IMR-90 (cell line): ENCODE measurements around the gene MIEF2.

ENCODE experiments used
- MAZ ChIP-seq: IDR thresholded peaks from 2 replicates; pipeline ENCODE4 v1.6.1; 2012; ENCODE audit warnings: low read depth, mild to moderate bottlenecking, low read length, improper control_type of control experiment, moderate library complexity, borderline replicate concordance
- MXI1 ChIP-seq: IDR thresholded peaks from 2 replicates; pipeline ENCODE4 v1.6.1; 2012; ENCODE audit warnings: low read depth, mild to moderate bottlenecking, low read length, moderate library complexity, borderline replicate concordance
- POLR2A ChIP-seq: IDR thresholded peaks from 2 replicates; pipeline ENCODE4 v1.6.1; 2012; ENCODE audit warnings: mild to moderate bottlenecking, low read depth, low read length
- SMC3 ChIP-seq: fragments of 150-350 bp; IDR thresholded peaks from 2 replicates; pipeline ENCODE4 v1.6.1; 2016; ENCODE audit warnings: low read depth, mild to moderate bottlenecking, antibody characterized with exemption, low read length, moderate library complexity
- TF ChIP-seq, protein P1 (sequence below): conservative IDR thresholded peaks from 2 replicates; pipeline ENCODE4 v1.5.1; 2012; ENCODE audit warnings: mild to moderate bottlenecking, low read depth, low read length, improper control_type of control experiment
- TF ChIP-seq, protein P2 (sequence below): fragments of 150-350 bp; IDR thresholded peaks from 2 replicates; pipeline ENCODE4 v1.6.1; 2016; ENCODE audit warnings: low read depth, mild to moderate bottlenecking, low read length, moderate library complexity, borderline replicate concordance

DNA sequence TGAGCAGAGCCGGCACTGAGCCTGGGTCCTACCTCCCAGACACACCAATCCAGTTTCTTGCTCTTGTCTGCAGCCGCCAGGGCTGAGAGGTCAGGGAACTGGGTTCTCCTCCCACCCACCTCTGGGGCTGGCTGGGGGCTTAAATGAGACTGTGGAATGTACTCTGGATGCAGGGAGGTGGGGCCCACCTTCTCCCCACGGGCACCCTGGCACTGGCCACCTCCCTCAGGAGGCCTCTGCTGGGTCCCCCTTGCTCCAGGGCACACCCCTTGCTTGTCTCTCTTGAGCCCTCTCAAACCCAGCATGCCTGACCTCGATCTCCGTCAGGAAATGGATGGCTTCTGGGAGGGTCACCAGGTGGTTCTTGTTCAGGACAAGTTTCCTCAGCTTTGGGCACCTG, 8.3 kb upstream of the MIEF2 start:
- TF ChIP-seq, protein P1, sequence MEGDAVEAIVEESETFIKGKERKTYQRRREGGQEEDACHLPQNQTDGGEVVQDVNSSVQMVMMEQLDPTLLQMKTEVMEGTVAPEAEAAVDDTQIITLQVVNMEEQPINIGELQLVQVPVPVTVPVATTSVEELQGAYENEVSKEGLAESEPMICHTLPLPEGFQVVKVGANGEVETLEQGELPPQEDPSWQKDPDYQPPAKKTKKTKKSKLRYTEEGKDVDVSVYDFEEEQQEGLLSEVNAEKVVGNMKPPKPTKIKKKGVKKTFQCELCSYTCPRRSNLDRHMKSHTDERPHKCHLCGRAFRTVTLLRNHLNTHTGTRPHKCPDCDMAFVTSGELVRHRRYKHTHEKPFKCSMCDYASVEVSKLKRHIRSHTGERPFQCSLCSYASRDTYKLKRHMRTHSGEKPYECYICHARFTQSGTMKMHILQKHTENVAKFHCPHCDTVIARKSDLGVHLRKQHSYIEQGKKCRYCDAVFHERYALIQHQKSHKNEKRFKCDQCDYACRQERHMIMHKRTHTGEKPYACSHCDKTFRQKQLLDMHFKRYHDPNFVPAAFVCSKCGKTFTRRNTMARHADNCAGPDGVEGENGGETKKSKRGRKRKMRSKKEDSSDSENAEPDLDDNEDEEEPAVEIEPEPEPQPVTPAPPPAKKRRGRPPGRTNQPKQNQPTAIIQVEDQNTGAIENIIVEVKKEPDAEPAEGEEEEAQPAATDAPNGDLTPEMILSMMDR, result no peak
- TF ChIP-seq POLR2A, result no peak
- TF ChIP-seq MAZ, result no peak
- TF ChIP-seq, protein P2, sequence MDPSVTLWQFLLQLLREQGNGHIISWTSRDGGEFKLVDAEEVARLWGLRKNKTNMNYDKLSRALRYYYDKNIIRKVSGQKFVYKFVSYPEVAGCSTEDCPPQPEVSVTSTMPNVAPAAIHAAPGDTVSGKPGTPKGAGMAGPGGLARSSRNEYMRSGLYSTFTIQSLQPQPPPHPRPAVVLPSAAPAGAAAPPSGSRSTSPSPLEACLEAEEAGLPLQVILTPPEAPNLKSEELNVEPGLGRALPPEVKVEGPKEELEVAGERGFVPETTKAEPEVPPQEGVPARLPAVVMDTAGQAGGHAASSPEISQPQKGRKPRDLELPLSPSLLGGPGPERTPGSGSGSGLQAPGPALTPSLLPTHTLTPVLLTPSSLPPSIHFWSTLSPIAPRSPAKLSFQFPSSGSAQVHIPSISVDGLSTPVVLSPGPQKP, result no peak
- TF ChIP-seq MXI1, result no peak
- TF ChIP-seq SMC3, result no peak
